H1 (cell line): ENCODE data around the gene EIF4A3. TPM values are rescaled to one million over a fixed set of nuclear protein-coding genes. Genes with fewer than 3 reads are reported as not detected.

ENCODE experiments used
- CTCF ChIA-PET: fragments of 300-600 bp; sonication (Branson Sonifier 250); formaldehyde crosslinking; loops from one replicate; lab custom pipeline; 2021; ENCODE audit not compliant: partially characterized antibody; lab: Charles Lee
- POLR2A ChIA-PET: fragments of 300-600 bp; sonication (Branson Sonifier 250); formaldehyde crosslinking; loops from one replicate; lab custom pipeline; 2021; ENCODE audit warnings: inconsistent platforms; ENCODE audit not compliant: partially characterized antibody; lab: Charles Lee
- DNase-seq, 2 experiments: peaks; one replicate each; pipeline versions ENCODE4 v3.0.0 to v3.0.0-alpha.2; 2010 to 2022; ENCODE audit warnings: low spot score in 2 of 2, low read depth in 1 of 2, mixed read lengths in 1 of 2
- FAIRE-seq: peaks from 2 replicates; lab custom pipeline; 2011; peaks lifted over from hg19 to GRCh38; lab: Jason Lieb, UNC
- H2AFZ ChIP-seq: 2 replicates; pipeline ENCODE4 v1.8.1; 2012; ENCODE audit warnings: low read length, inconsistent platforms
- H2AK5ac ChIP-seq: 2 replicates; pipeline ENCODE4 v1.6.1; 2013; ENCODE audit warnings: low read depth, low read length
- H2BK120ac ChIP-seq: replicated peaks from 2 replicates; pipeline ENCODE3; 2013; ENCODE audit warnings: low read depth, low read length, inconsistent platforms
- H2BK12ac ChIP-seq: 2 replicates; pipeline ENCODE4 v1.6.1; 2013; ENCODE audit warnings: low read depth, low read length
- H2BK15ac ChIP-seq: 2 replicates; pipeline ENCODE4 v1.6.1; 2013; ENCODE audit warnings: low read length
- H2BK20ac ChIP-seq: 2 replicates; pipeline ENCODE4 v1.6.1; 2013; ENCODE audit warnings: low read length
- H2BK5ac ChIP-seq: 2 replicates; pipeline ENCODE4 v1.6.1; 2013; ENCODE audit warnings: low read depth, low read length
- H3K14ac ChIP-seq: 2 replicates; pipeline ENCODE4 v1.6.1; 2013; ENCODE audit warnings: inconsistent platforms; ENCODE audit not compliant: insufficient read length
- H3K18ac ChIP-seq: 2 replicates; pipeline ENCODE4 v1.6.1; 2013; ENCODE audit warnings: low read length; ENCODE audit errors: extremely low read depth
- H3K23ac ChIP-seq: 2 replicates; pipeline ENCODE4 v1.6.1; 2013; ENCODE audit warnings: inconsistent platforms; ENCODE audit not compliant: insufficient read length
- H3K23me2 ChIP-seq: 2 replicates; pipeline ENCODE4 v1.6.1; 2013; ENCODE audit warnings: low read depth, low read length
- H3K27ac ChIP-seq: 2 replicates; pipeline ENCODE4 v1.6.1; 2011; ENCODE audit warnings: low read depth, low read length, inconsistent platforms
- H3K27me3 ChIP-seq, 4 experiments: replicated peaks in 1 of 4; 1 replicate in 1 of 4; 2 replicates in 3 of 4; pipeline versions ENCODE4 v1.6.1 to v1.8.1; 2011 to 2013; ENCODE audit warnings: low read length in 3 of 4, mild to moderate bottlenecking in 3 of 4, inconsistent platforms in 2 of 4, mixed read lengths in 2 of 4, moderate library complexity in 1 of 4; ENCODE audit not compliant: control insufficient read depth in 3 of 4, insufficient read depth in 3 of 4; ENCODE audit errors: extremely low read depth in 1 of 4
- H3K36me3 ChIP-seq, 4 experiments: 2 replicates each; pipeline versions ENCODE4 v1.6.1 to v1.8.1; 2011 to 2013; ENCODE audit warnings: mild to moderate bottlenecking in 4 of 4, low read length in 3 of 4, moderate library complexity in 2 of 4, control low read depth in 1 of 4, inconsistent platforms in 1 of 4; ENCODE audit not compliant: insufficient read depth in 4 of 4, control insufficient read depth in 2 of 4
- H3K4ac ChIP-seq: replicated peaks from 2 replicates; pipeline ENCODE3; 2013; ENCODE audit warnings: low read length, low read depth, mixed read lengths, inconsistent platforms; ENCODE audit not compliant: insufficient read length
- H3K4me1 ChIP-seq, 4 experiments: replicated peaks in 1 of 4; 1 replicate in 1 of 4; 2 replicates in 3 of 4; pipeline versions ENCODE4 v1.6.1 to v1.8.1; 2011 to 2013; ENCODE audit warnings: low read length in 3 of 4, inconsistent platforms in 2 of 4, mixed read lengths in 1 of 4; ENCODE audit not compliant: insufficient read depth in 4 of 4, control insufficient read depth in 3 of 4
- H3K4me2 ChIP-seq, 2 experiments: 2 replicates each; pipeline versions ENCODE4 v1.6.1 to v1.8.1; 2011 to 2013; ENCODE audit warnings: low read depth in 2 of 2, low read length in 2 of 2, control low read depth in 1 of 2, inconsistent platforms in 1 of 2, mild to moderate bottlenecking in 1 of 2; ENCODE audit not compliant: insufficient read depth in 1 of 2
- H3K4me3 ChIP-seq, 4 experiments: fragments of 200-600, 300-600 bp in 1 of 4; sonication (generic), shearing (Covaris generic), sonication (Bioruptor Twin) in 1 of 4; 2 replicates each; pipeline versions ENCODE4 v1.5.1 to v1.8.1; 2011 to 2016; ENCODE audit warnings: low read length in 4 of 4, low read depth in 3 of 4, control low read depth in 2 of 4, inconsistent platforms in 2 of 4, mild to moderate bottlenecking in 2 of 4, mixed read lengths in 1 of 4, moderate library complexity in 1 of 4; ENCODE audit not compliant: insufficient read depth in 2 of 4; ENCODE audit errors: extremely low read depth in 1 of 4
- H3K56ac ChIP-seq: replicated peaks from 2 replicates; pipeline ENCODE3; 2013; ENCODE audit warnings: low read depth, mild to moderate bottlenecking, mixed read lengths, low read length, inconsistent platforms; ENCODE audit not compliant: insufficient read length
- H3K79me1 ChIP-seq: 2 replicates; pipeline ENCODE4 v1.6.1; 2013; ENCODE audit warnings: low read depth, low read length, control low read depth
- H3K79me2 ChIP-seq, 2 experiments: 2 replicates each; pipeline versions ENCODE4 v1.6.1 to v1.8.1; 2012 to 2013; ENCODE audit warnings: low read length in 2 of 2, mild to moderate bottlenecking in 2 of 2, inconsistent platforms in 1 of 2; ENCODE audit not compliant: insufficient read depth in 2 of 2, control insufficient read depth in 1 of 2
- H3K9ac ChIP-seq, 4 experiments: replicated peaks in 1 of 4; 1 replicate in 1 of 4; 2 replicates in 3 of 4; pipeline versions ENCODE4 v1.6.1 to v1.8.1; 2011 to 2013; ENCODE audit warnings: low read depth in 3 of 4, low read length in 3 of 4, control low read depth in 2 of 4, mild to moderate bottlenecking in 2 of 4, moderate library complexity in 2 of 4, inconsistent platforms in 1 of 4; ENCODE audit errors: extremely low read depth in 1 of 4
- H3K9me3 ChIP-seq, 2 experiments: 2 replicates each; pipeline versions ENCODE4 v1.6.1 to v1.8.1; 2012 to 2013; ENCODE audit warnings: mild to moderate bottlenecking in 2 of 2, moderate library complexity in 2 of 2, control low read depth in 1 of 2, inconsistent platforms in 1 of 2, low read depth in 1 of 2, low read length in 1 of 2, mixed read lengths in 1 of 2; ENCODE audit not compliant: insufficient read depth in 2 of 2
- H4K20me1 ChIP-seq, 2 experiments: replicated peaks in 1 of 2; 2 replicates each; pipeline versions ENCODE3 to v1.8.1; 2011 to 2013; ENCODE audit warnings: inconsistent platforms in 2 of 2, low read length in 2 of 2, mild to moderate bottlenecking in 1 of 2; ENCODE audit not compliant: insufficient read depth in 2 of 2, control insufficient read depth in 1 of 2
- H4K5ac ChIP-seq: 2 replicates; pipeline ENCODE4 v1.6.1; 2013; ENCODE audit warnings: low read length, low read depth, mixed read lengths, inconsistent platforms; ENCODE audit not compliant: insufficient read length
- H4K8ac ChIP-seq: 2 replicates; pipeline ENCODE4 v1.8.0; 2013; ENCODE audit warnings: mild to moderate bottlenecking, moderate library complexity, low read length, inconsistent platforms; ENCODE audit not compliant: insufficient read depth; ENCODE audit errors: extremely low read depth
- H4K91ac ChIP-seq: replicated peaks from 2 replicates; pipeline ENCODE3; 2013; ENCODE audit warnings: low read length, mixed read lengths, inconsistent platforms; ENCODE audit not compliant: insufficient read length
- BACH1 ChIP-seq: IDR thresholded peaks from 2 replicates; pipeline ENCODE4 v1.6.1; 2012; ENCODE audit warnings: low read length, improper control_type of control experiment
- CHD1 ChIP-seq: IDR thresholded peaks from 2 replicates; pipeline ENCODE4 v1.6.1; 2012; ENCODE audit warnings: low read depth, low read length, improper control_type of control experiment
- NRF1 ChIP-seq: IDR thresholded peaks from 2 replicates; pipeline ENCODE4 v1.6.1; 2011; ENCODE audit warnings: mild to moderate bottlenecking, low read depth, low read length, improper control_type of control experiment
- SP1 ChIP-seq: IDR thresholded peaks from 2 replicates; pipeline ENCODE4 v1.6.1; 2011; ENCODE audit warnings: low read depth, low read length
- SUZ12 ChIP-seq: fragments of 200-600 bp; sonication (generic); IDR thresholded peaks from 2 replicates; pipeline ENCODE4 v1.6.1; 2012; ENCODE audit warnings: mild to moderate bottlenecking, inconsistent platforms, low read length, moderate library complexity, mixed read lengths
- WGBS, 2 experiments: shearing (Covaris generic) in 1 of 2; methylation state at CpG; one replicate each; pipeline versions ENCODE4 v1.1.6 to v1.1.7; 2013 to 2015; ENCODE audit warnings: low lambda C conversion rate in 2 of 2, mixed read lengths in 2 of 2, inconsistent platforms in 1 of 2, low coverage in 1 of 2, missing lambda C conversion rate in 1 of 2; ENCODE audit not compliant: insufficient replicate concordance in 2 of 2, insufficient coverage in 1 of 2, insufficient read length in 1 of 2; ENCODE audit errors: extremely low coverage in 1 of 2, missing lambda C conversion rate in 1 of 2; 5-methylcytosine and 5-hydroxymethylcytosine counted together
- polyA plus RNA-seq, 7 experiments: library from polyadenylated mRNA; depleted of rRNA in 3 of 7; stranded (reverse) in 5 of 7; unstranded in 2 of 7; fragments of >200 nt in 5 of 7; fragments of 200-250 nt in 2 of 7; gene quantifications; 1 replicate in 5 of 7; 2 replicates in 1 of 7; 4 replicates in 1 of 7; pipeline versions ENCODE4 v1.2.1 to v1.2.3, GENCODE V29; 2011 to 2013; ENCODE audit warnings: missing spikeins in 2 of 7, mixed read lengths in 2 of 7
- total RNA-seq: library from RNA; stranded (reverse); fragmentation: NEBNext Ultra II Directional; extraction: Animal tissue kit (Norgen Biotek cat#: 25700); gene quantifications from 2 replicates; pipeline ENCODE4 v1.2.1, GENCODE V29; 2021

EIF4A3 gene
- total and polyA plus RNA-seq, 2 of the 8 experiments (the other 6 are each of a cell fraction or from before 2014, with no cell fraction given), result 142 to 146 TPM

GRCh38 chr17:80089762-80090161 is 57.2 kb downstream of the EIF4A3 start:
- no peak overlapping the region for H3K4me2 ChIP-seq
- no peak overlapping the region for H3K27ac ChIP-seq
- H4K20me1 ChIP-seq, result no peaks in the 10 kb centered on the region
- H2BK5ac ChIP-seq, result no peak overlapping the region
- POLR2A ChIA-PET, result interaction anchor here (1.2 to 1.6 kb wide), 2 partner anchors 29 to 57 kb away, joined by 4 read pairs; partner anchors contain the start of gene EIF4A3
- H3K23ac ChIP-seq, result no peak overlapping the region
- no peak overlapping the region for H2AK5ac ChIP-seq
- H3K14ac ChIP-seq, result no peak overlapping the region
- no peak overlapping the region for H2BK12ac ChIP-seq
- no peak for TF ChIP-seq SP1
- no peak for TF ChIP-seq BACH1
- no peak for TF ChIP-seq SUZ12
- no peak for TF ChIP-seq NRF1
- TF ChIP-seq CHD1, result no peak
- no peak overlapping the region for H2AFZ ChIP-seq
- 92% methylated on average over 15 of the region's 16 CpGs; no CpG with 5 or more reads in 1 of the 2 experiments for WGBS, 2 experiments
- H4K8ac ChIP-seq, result no peak overlapping the region
- H3K9me3 ChIP-seq, result no peaks in the 10 kb centered on the region
- no peaks in the 10 kb centered on the region for H3K27me3 ChIP-seq
- H3K56ac ChIP-seq, result no peak overlapping the region
- no peak overlapping the region for H2BK20ac ChIP-seq
- DNase-seq (no peak), FAIRE-seq (no peak)
- H4K5ac ChIP-seq, result no peak overlapping the region
- no peaks in the 10 kb centered on the region for H3K4me1 ChIP-seq
- no peak overlapping the region for H3K4ac ChIP-seq
- no peak overlapping the region for H3K9ac ChIP-seq
- H4K91ac ChIP-seq, result no peak overlapping the region
- H2BK120ac ChIP-seq, result no peak overlapping the region
- no peaks in the 10 kb centered on the region for H3K79me1 ChIP-seq
- no peak overlapping the region for H2BK15ac ChIP-seq
- no peak overlapping the region for H3K4me3 ChIP-seq
- CTCF ChIA-PET, result interaction anchor here (0.9 to 3.3 kb wide), 3 partner anchors 28 to 162 kb away, joined by 3 to 20 read pairs (median 3); no protein-coding TSS in a partner anchor
- H3K36me3 ChIP-seq, result no peaks in the 10 kb centered on the region
- no peaks in the 10 kb centered on the region for H3K79me2 ChIP-seq
- H3K18ac ChIP-seq, result no peak overlapping the region; the same call in 1 of the 2 replicates
- H3K23me2 ChIP-seq, result no peaks in the 10 kb centered on the region
